ENCODE measurements around the gene GLRX3.
"Not testable (repeated sequence)": the region's sequence is repeated elsewhere in the genome, so short reads cannot be mapped to it uniquely, and the experiment has no call there.

The GLRX3 gene

GRCh38 chr10:130189608-130190054 is 53.4 kb downstream of the GLRX3 start:
- no peak for DNase-seq (ENCODE audit: low read depth, low spot score)

GRCh38 chr10:130190055-130190736 is 54.0 kb downstream of the GLRX3 start:
- peak; percentile 81 for DNase-seq (ENCODE audit: low read depth, low spot score)

- DNase-seq (ENCODE audit: low read depth, low spot score): no peak
Observed at GRCh38 chr10:130190737-130191115, 54.5 kb downstream of the GLRX3 start.

- no peak for DNase-seq (ENCODE audit: low read depth, low spot score)
Observed at GRCh38 chr10:130191380-130191779, 55.2 kb downstream of the GLRX3 start.

- DNase-seq (ENCODE audit: low read depth, low spot score): no peak
Observed at GRCh38 chr10:130192276-130192848, 56.2 kb downstream of the GLRX3 start.

- DNase-seq (ENCODE audit: low read depth, low spot score): no peak
Observed at GRCh38 chr10:130193033-130193432, 56.8 kb downstream of the GLRX3 start.

GRCh38 chr10:130193493-130194193 is 57.5 kb downstream of the GLRX3 start:
- DNase-seq (ENCODE audit: low read depth, low spot score): no peak

GRCh38 chr10:130194194-130194990 is 58.2 kb downstream of the GLRX3 start:
- no peak for DNase-seq (ENCODE audit: low read depth, low spot score)

- DNase-seq (ENCODE audit: low read depth, low spot score): no peak
Observed at GRCh38 chr10:130194991-130195645, 58.9 kb downstream of the GLRX3 start.

- DNase-seq (ENCODE audit: low read depth, low spot score): no peak
Observed at GRCh38 chr10:130195746-130196294, 59.6 kb downstream of the GLRX3 start.

- no peak for DNase-seq (ENCODE audit: low read depth, low spot score)
Observed at GRCh38 chr10:130196511-130197487, 60.6 kb downstream of the GLRX3 start.

- no peak for DNase-seq (ENCODE audit: low read depth, low spot score)
Observed at GRCh38 chr10:130198651-130199050, 62.5 kb downstream of the GLRX3 start.

- no peak for DNase-seq (ENCODE audit: low read depth, low spot score)
Observed at GRCh38 chr10:130200179-130201042, 64.2 kb downstream of the GLRX3 start.

- DNase-seq (ENCODE audit: low read depth, low spot score): no peak
Observed at GRCh38 chr10:130201043-130201380, 64.8 kb downstream of the GLRX3 start.

- DNase-seq (ENCODE audit: low read depth, low spot score): not testable (repeated sequence)
Observed at GRCh38 chr10:130202150-130202549, 66.0 kb downstream of the GLRX3 start.

GRCh38 chr10:130202984-130203621 is 66.9 kb downstream of the GLRX3 start:
- no peak for DNase-seq (ENCODE audit: low read depth, low spot score)

- DNase-seq (ENCODE audit: low read depth, low spot score): no peak
Observed at GRCh38 chr10:130203626-130204025, 67.4 kb downstream of the GLRX3 start.

- DNase-seq (ENCODE audit: low read depth, low spot score): no peak
Observed at GRCh38 chr10:130206216-130206737, 70.1 kb downstream of the GLRX3 start.
